Naive thymus-derived CD4-positive, alpha-beta T cell (primary cell): ENCODE measurements around the gene CDH23. TPM values are rescaled to one million over a fixed set of nuclear protein-coding genes. Genes with fewer than 3 reads are reported as not detected.

Source experiments
- ATAC-seq: fragments of 150-1000 bp; cut with Tn5 transposase; 2 replicates; pipeline ENCODE4 v1.10.0; 2021; ENCODE audit warnings: mild to moderate bottlenecking, moderate library complexity
- CTCF ChIA-PET: fragments of 350-600 bp; sonication (Branson Sonifier 250); formaldehyde crosslinking; loops from one replicate; lab custom pipeline; 2021; ENCODE audit warnings: antibody characterized with exemption; lab: Charles Lee
- POLR2A ChIA-PET: fragments of 350-600 bp; sonication (Branson Sonifier 250); formaldehyde crosslinking; loops from one replicate; lab custom pipeline; 2021; ENCODE audit warnings: antibody characterized with exemption, inconsistent platforms; lab: Charles Lee
- DNase-seq, 9 donors: peaks; one replicate each; pipeline versions ENCODE4 v3.0.0 to v3.0.0-alpha.2; 2020 to 2022; ENCODE audit warnings: mixed read lengths in 1 of 9
- H3K27ac ChIP-seq: one replicate; pipeline ENCODE4 v1.7.0; 2013; ENCODE audit warnings: mild to moderate bottlenecking, low read depth, low read length, moderate library complexity
- H3K27me3 ChIP-seq, 2 donors: one replicate each; pipeline ENCODE4 v1.7.0; 2013; ENCODE audit warnings: low read length in 2 of 2, mild to moderate bottlenecking in 2 of 2, moderate library complexity in 2 of 2; ENCODE audit not compliant: control insufficient read depth in 2 of 2, insufficient read depth in 2 of 2
- H3K36me3 ChIP-seq, 3 experiments: 1 replicate in 2 of 3; 2 replicates in 1 of 3; pipeline ENCODE4 v1.7.0; 2013; ENCODE audit warnings: low read length in 3 of 3, mild to moderate bottlenecking in 3 of 3, moderate library complexity in 1 of 3; ENCODE audit not compliant: insufficient read depth in 3 of 3, control insufficient read depth in 2 of 3
- H3K4me1 ChIP-seq, 2 donors: one replicate each; pipeline ENCODE4 v1.7.0; 2013; ENCODE audit warnings: low read length in 2 of 2, mild to moderate bottlenecking in 2 of 2, moderate library complexity in 1 of 2; ENCODE audit not compliant: control insufficient read depth in 2 of 2, insufficient read depth in 2 of 2
- H3K4me3 ChIP-seq: 2 replicates; pipeline ENCODE4 v1.7.0; 2013; ENCODE audit warnings: mild to moderate bottlenecking, low read length
- H3K9me3 ChIP-seq, 3 experiments: 1 replicate in 2 of 3; 2 replicates in 1 of 3; pipeline ENCODE4 v1.7.0; 2013; ENCODE audit warnings: low read length in 3 of 3; ENCODE audit not compliant: control insufficient read depth in 2 of 3
- H3K27ac Mint-ChIP-seq, 9 donors: one replicate each; pipeline ENCODE4 v1.8.0; 2020 to 2022; ENCODE audit warnings: mixed read lengths in 9 of 9, mild to moderate bottlenecking in 8 of 9, moderate library complexity in 5 of 9, inconsistent platforms in 2 of 9
- H3K27me3 Mint-ChIP-seq, 5 donors: one replicate each; pipeline ENCODE4 v1.8.0; 2021 to 2022; ENCODE audit warnings: mixed read lengths in 5 of 5, mild to moderate bottlenecking in 1 of 5
- H3K36me3 Mint-ChIP-seq, 5 donors: one replicate each; pipeline ENCODE4 v1.8.0; 2020 to 2022; ENCODE audit warnings: mixed read lengths in 5 of 5, mild to moderate bottlenecking in 3 of 5, inconsistent platforms in 1 of 5
- H3K4me1 Mint-ChIP-seq, 7 donors: one replicate each; pipeline ENCODE4 v1.8.0; 2020 to 2022; ENCODE audit warnings: mixed read lengths in 7 of 7, mild to moderate bottlenecking in 3 of 7, inconsistent platforms in 1 of 7
- H3K4me3 Mint-ChIP-seq, 10 donors: one replicate each; pipeline ENCODE4 v1.8.0; 2020 to 2022; ENCODE audit warnings: mild to moderate bottlenecking in 10 of 10, mixed read lengths in 10 of 10, moderate library complexity in 6 of 10, inconsistent platforms in 2 of 10
- H3K9me3 Mint-ChIP-seq, 11 donors: one replicate each; pipeline ENCODE4 v1.8.0; 2020 to 2022; ENCODE audit warnings: mixed read lengths in 11 of 11, mild to moderate bottlenecking in 4 of 11, inconsistent platforms in 1 of 11, moderate library complexity in 1 of 11
- intact Hi-C, 2 donors: fragments of 100-400 bp; cut with micrococcal nuclease; formaldehyde crosslinking; loops; one replicate each; pipeline ENCODE4 v1.15.1; 2023
- polyA plus RNA-seq, 2 donors: library from polyadenylated mRNA; unstranded; fragments of 300-500 nt; fragmentation: Illumina TruSeq; gene quantifications; one replicate each; pipeline ENCODE4 v1.2.3, GENCODE V29; 2021
- total RNA-seq, 6 experiments: library from RNA in 5 of 6; stranded (reverse) in 5 of 6; gene quantifications; 1 replicate in 5 of 6; 2 replicates in 1 of 6; pipeline ENCODE4 v1.2.3 and lab custom pipeline; 2021 to 2026

The CDH23 gene
- total and polyA plus RNA-seq, 7 experiments from 2014 or later = 1.1 to 18.3 (median 7.9) TPM

GRCh38 chr10:71661060-71661622 lies 264.4 kb downstream of the CDH23 start:
- Mint-ChIP-seq H3K36me3 (no peaks in the 10 kb centered on the region), H3K27me3 (no peaks in the 10 kb centered on the region), H3K27ac (no peak overlapping the region), H3K9me3 (no peaks in the 10 kb centered on the region), H3K4me3 (no peak overlapping the region), H3K4me1 (peaks cover 0 to 10% (median 7%) of the 10 kb centered on the region in 7 donors)
- Histone ChIP-seq H3K27me3 (no peaks in the 10 kb centered on the region), H3K9me3 (no peaks in the 10 kb centered on the region), H3K4me3 (no peak overlapping the region), H3K36me3 (no peaks in the 10 kb centered on the region), H3K27ac (no peak overlapping the region), H3K4me1 (no peaks in the 10 kb centered on the region)
- ChIA-PET CTCF (no interaction called here), POLR2A (no interaction called here)
- no peak for DNase-seq
- ATAC-seq = no peak
- intact Hi-C loops = no loop called here

DNA sequence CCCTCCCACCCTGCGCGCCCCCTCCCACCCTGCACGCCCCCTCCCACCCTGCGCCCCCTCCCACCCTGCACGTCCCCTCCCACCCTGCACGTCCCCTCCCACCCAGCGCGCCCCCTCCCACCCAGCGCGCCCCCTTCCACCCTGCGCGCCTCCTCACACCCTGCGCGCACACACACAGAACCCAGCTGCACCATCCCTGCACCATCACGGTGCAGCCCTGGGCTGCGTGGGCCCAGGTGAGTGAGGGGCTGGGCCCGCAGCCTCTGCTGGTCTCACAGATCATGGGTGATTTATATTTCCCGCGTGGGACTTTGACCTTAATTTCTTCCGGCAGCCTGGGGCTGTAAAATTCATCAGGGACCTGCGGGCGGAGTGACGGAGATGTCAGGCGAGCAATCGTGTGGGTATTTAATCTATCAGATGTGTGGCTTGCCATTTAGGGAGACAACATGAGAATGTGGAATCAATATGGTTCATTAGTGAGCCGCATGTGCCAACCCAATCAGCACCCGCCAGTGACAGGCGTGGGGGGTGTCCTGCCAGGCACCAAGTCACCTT lies 265.1 kb downstream of the CDH23 start:
- Mint-ChIP-seq H3K4me3 (no peak overlapping the region), H3K9me3 (no peaks in the 10 kb centered on the region)
- POLR2A ChIA-PET = no interaction called here

GRCh38 chr10:71663311-71663710 lies 266.6 kb downstream of the CDH23 start:
- no peak overlapping the region for H3K4me3 Mint-ChIP-seq
- POLR2A ChIA-PET = no interaction called here
- no peak overlapping the region for H3K27ac Mint-ChIP-seq
- H3K27ac ChIP-seq = no peak overlapping the region
- no peaks in the 10 kb centered on the region for H3K27me3 ChIP-seq
- CTCF ChIA-PET = interaction anchor here (1.1 kb wide), 2 partner anchors 33 to 148 kb away, joined by 3 read pairs; no protein-coding TSS in a partner anchor
- peaks cover 0 to 10% of the 10 kb centered on the region in 2 donors for H3K4me1 ChIP-seq
- no peak overlapping the region for H3K4me3 ChIP-seq
- intact Hi-C loops = no loop called here
- DNase-seq (no peak), ATAC-seq (no peak)
- H3K36me3 ChIP-seq = no peaks in the 10 kb centered on the region
- no peaks in the 10 kb centered on the region for H3K9me3 ChIP-seq
- peaks cover 0 to 2% (median 0%) of the 10 kb centered on the region in 5 donors for H3K36me3 Mint-ChIP-seq
- no peaks in the 10 kb centered on the region for H3K9me3 Mint-ChIP-seq
- peaks cover 14 to 29% (median 16%) of the 10 kb centered on the region in 7 donors for H3K4me1 Mint-ChIP-seq
- no peaks in the 10 kb centered on the region for H3K27me3 Mint-ChIP-seq

More for the DNA sequence above, 265.1 kb downstream of the CDH23 start:
- no peaks in the 10 kb centered on the region for H3K36me3 Mint-ChIP-seq
- intact Hi-C loops = no loop called here
- no peak overlapping the region for H3K27ac Mint-ChIP-seq
- Histone ChIP-seq H3K4me3 (no peak overlapping the region), H3K9me3 (no peaks in the 10 kb centered on the region), H3K27me3 (no peaks in the 10 kb centered on the region), H3K4me1 (no peaks in the 10 kb centered on the region), H3K36me3 (no peaks in the 10 kb centered on the region), H3K27ac (no peak overlapping the region)
- H3K27me3 Mint-ChIP-seq = no peaks in the 10 kb centered on the region
- no peak for DNase-seq
- no peak for ATAC-seq
- peaks cover 5 to 17% (median 8%) of the 10 kb centered on the region in 7 donors for H3K4me1 Mint-ChIP-seq
- CTCF ChIA-PET = no interaction called here

DNA sequence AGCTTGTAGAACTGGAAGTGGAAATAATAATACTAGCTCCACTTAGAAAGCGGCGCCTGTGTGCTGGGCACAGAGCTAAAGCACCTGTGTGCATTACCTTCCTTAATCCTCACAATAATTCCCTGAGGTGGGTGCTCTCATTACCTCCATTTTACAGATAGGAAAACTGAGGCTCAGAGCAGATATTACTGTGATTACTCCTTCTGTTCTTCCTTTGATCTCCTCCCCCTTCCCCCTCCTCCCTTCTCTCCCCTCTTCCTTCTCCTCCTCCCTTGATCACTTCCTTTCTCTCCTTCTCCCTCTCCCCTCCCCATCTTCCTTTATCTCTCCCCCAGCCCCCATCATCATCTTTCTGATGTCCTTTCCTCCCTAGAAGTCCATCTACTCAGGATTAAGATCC lies 267.9 kb downstream of the CDH23 start:
- POLR2A ChIA-PET = no interaction called here
- H3K9me3 Mint-ChIP-seq = no peaks in the 10 kb centered on the region

DNA sequence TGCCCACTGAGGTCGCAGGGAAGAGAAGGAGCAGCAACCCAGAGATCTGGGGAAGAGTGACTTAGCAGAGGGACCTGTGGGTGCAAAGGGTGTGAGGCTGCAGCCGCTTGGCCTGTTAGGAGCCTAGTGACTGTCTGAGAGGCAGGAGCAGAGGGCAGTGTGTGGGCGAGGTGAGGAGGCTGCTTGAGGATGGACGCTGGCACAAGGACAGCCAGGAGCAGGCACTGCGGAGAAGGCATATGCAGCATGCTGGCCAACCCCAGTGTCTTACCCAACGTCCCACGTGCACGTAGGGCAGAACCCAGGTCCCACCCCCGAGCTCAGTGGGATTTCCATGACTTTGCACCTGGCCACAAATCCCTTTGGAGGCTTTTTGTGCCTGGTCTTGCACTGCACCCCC lies 268.7 kb downstream of the CDH23 start:
- ChIA-PET POLR2A (no interaction called here), CTCF (interaction anchor here (1.0 to 1.1 kb wide), 2 partner anchors 31 to 146 kb away, joined by 3 read pairs; no protein-coding TSS in a partner anchor)
- H3K27me3 Mint-ChIP-seq = no peaks in the 10 kb centered on the region
- no peak overlapping the region for H3K4me3 Mint-ChIP-seq
- peaks cover 0 to 1% (median 0%) of the 10 kb centered on the region in 11 donors for H3K9me3 Mint-ChIP-seq
- DNase-seq (no peak), ATAC-seq (no peak)
- no peaks in the 10 kb centered on the region for H3K9me3 ChIP-seq
- H3K27ac Mint-ChIP-seq = peak overlapping the region in 1 of 9 donors; percentile 47
- no peak overlapping the region for H3K27ac ChIP-seq
- intact Hi-C loops = no loop called here
- no peaks in the 10 kb centered on the region for H3K27me3 ChIP-seq
- H3K36me3 Mint-ChIP-seq = peaks cover 0 to 2% (median 0%) of the 10 kb centered on the region in 5 donors
- H3K36me3 ChIP-seq = no peaks in the 10 kb centered on the region
- H3K4me1 Mint-ChIP-seq = peaks cover 14 to 35% (median 20%) of the 10 kb centered on the region in 7 donors
- no peak overlapping the region for H3K4me3 ChIP-seq
- peaks cover 0 to 10% of the 10 kb centered on the region in 2 donors for H3K4me1 ChIP-seq

More for the DNA sequence above, 267.9 kb downstream of the CDH23 start:
- peaks cover 14 to 35% (median 20%) of the 10 kb centered on the region in 7 donors for H3K4me1 Mint-ChIP-seq
- Histone ChIP-seq H3K27ac (no peak overlapping the region), H3K4me3 (no peak overlapping the region), H3K36me3 (no peaks in the 10 kb centered on the region), H3K27me3 (no peaks in the 10 kb centered on the region), H3K9me3 (no peaks in the 10 kb centered on the region), H3K4me1 (peaks cover 0 to 10% of the 10 kb centered on the region in 2 donors)
- H3K27ac Mint-ChIP-seq = peak overlapping the region in 1 of 9 donors; percentile 87
- CTCF ChIA-PET = interaction anchor here (1.0 to 1.2 kb wide), 3 partner anchors 32 to 147 kb away, joined by 3 read pairs; no protein-coding TSS in a partner anchor
- peaks cover 0 to 2% (median 0%) of the 10 kb centered on the region in 5 donors for H3K36me3 Mint-ChIP-seq
- DNase-seq (no peak), ATAC-seq (no peak)
- intact Hi-C loops = loop anchor here in 1 of 2 donors (1.0 kb wide), 2 partner anchors 109 to 148 kb away; partner anchors contain the start of gene VSIR
- H3K4me3 Mint-ChIP-seq = no peak overlapping the region
- no peaks in the 10 kb centered on the region for H3K27me3 Mint-ChIP-seq

DNA sequence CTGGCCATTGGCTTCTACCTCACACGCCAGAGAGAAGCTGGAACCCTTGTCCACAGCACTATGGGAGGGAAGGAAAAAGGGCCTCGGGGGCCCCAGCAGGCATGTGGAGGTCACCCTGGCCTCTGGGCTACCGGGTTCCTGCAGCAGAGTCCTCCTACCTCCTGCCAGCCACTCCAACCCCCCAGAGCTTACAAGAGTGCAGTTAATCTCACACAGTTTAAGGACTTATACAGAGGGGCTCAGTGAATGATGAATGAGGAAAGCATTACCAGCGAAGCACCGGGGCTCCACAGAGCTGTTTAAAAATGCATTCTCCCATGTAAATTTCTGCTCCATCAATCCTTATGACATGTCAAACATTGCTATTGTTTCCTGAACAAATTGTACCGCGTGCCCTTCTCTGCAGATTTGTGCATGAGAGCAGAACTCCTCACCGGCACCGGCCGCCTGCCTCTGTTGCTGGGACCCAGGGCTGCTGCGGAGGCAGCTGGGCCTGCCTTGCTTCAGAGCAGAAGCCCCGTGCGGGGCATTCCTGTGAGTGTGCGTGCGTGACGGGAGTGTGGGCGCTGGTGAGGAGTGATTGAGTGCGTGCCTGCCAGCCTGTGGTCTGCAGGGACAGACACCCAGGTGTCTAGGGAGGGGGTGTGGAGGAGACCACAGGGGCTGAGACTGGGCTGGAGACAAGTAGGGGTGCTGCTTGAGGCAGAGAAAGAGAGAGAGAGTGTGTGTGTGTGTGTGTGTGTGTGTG lies 270.1 kb downstream of the CDH23 start:
- Mint-ChIP-seq H3K36me3 (peaks cover 0 to 2% (median 0%) of the 10 kb centered on the region in 5 donors), H3K27ac (peak overlapping the region; percentile 41 to 87 (median 77)), H3K4me1 (peaks cover 14 to 35% (median 20%) of the 10 kb centered on the region in 7 donors), H3K4me3 (peak overlapping the region in 6 of 10 donors; percentile 0 to 71 (median 36)), H3K9me3 (peaks cover 0 to 1% (median 0%) of the 10 kb centered on the region in 11 donors), H3K27me3 (no peaks in the 10 kb centered on the region)
- Histone ChIP-seq H3K4me1 (peaks cover 0 to 10% of the 10 kb centered on the region in 2 donors), H3K4me3 (no peak overlapping the region), H3K36me3 (no peaks in the 10 kb centered on the region), H3K27me3 (no peaks in the 10 kb centered on the region), H3K27ac (no peak overlapping the region), H3K9me3 (no peaks in the 10 kb centered on the region)
- ChIA-PET CTCF (interaction anchor here (0.6 to 0.7 kb wide), 3 partner anchors 218 to 1559 kb away, joined by 3 read pairs; no protein-coding TSS in a partner anchor), POLR2A (no interaction called here)
- DNase-seq (peak in 1 of 9 donors; percentile 5), ATAC-seq (peak; percentile 46)
- intact Hi-C loops = no loop called here
